ENCODE results near the gene ZNF727. TPM values are rescaled to one million over a fixed set of nuclear protein-coding genes. Genes with fewer than 3 reads are reported as not detected.
"Not testable (repeated sequence)": the region's sequence is repeated elsewhere in the genome, so short reads cannot be mapped to it uniquely, and the experiment has no call there.

ZNF727 gene
- total RNA-seq, 2 experiments from 2014 or later: not detected

DNA sequence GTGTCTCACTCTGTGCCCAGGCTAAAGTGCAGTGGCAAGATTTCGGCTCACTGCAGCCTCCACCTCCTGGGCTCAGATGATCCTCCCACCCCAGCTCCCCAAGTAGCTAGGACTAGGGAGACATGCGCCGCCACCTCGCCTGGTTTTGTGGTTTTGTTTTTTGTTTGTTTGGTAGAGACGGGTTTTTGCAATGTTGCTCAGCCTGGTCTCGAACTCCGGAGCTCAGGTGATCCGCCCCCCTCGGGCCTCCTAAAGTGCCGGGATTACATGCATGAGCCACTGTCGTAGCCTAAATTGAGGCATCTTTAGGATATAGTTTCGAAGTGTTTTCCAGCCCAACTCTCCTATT lies 781 bp downstream of the ZNF727 start:
- TF ChIP-seq, protein P1, sequence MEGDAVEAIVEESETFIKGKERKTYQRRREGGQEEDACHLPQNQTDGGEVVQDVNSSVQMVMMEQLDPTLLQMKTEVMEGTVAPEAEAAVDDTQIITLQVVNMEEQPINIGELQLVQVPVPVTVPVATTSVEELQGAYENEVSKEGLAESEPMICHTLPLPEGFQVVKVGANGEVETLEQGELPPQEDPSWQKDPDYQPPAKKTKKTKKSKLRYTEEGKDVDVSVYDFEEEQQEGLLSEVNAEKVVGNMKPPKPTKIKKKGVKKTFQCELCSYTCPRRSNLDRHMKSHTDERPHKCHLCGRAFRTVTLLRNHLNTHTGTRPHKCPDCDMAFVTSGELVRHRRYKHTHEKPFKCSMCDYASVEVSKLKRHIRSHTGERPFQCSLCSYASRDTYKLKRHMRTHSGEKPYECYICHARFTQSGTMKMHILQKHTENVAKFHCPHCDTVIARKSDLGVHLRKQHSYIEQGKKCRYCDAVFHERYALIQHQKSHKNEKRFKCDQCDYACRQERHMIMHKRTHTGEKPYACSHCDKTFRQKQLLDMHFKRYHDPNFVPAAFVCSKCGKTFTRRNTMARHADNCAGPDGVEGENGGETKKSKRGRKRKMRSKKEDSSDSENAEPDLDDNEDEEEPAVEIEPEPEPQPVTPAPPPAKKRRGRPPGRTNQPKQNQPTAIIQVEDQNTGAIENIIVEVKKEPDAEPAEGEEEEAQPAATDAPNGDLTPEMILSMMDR (IDR thresholded peaks at IDR 0.05): no peak
- no peak for ATAC-seq
- no peak overlapping the region for H3K27ac Mint-ChIP-seq
- intact Hi-C loops (cut with micrococcal nuclease): no loop called here
- no peak for DNase-seq
- H3K4me1 Mint-ChIP-seq (ENCODE audit: low read depth): no peaks in the 10 kb centered on the region
- CTCF ChIA-PET: no interaction called here
- H3K9me3 Mint-ChIP-seq: peaks cover 18% of the 10 kb centered on the region
- no peaks in the 10 kb centered on the region for H3K27me3 Mint-ChIP-seq
- POLR2A ChIA-PET: no interaction called here
- H3K36me3 Mint-ChIP-seq (ENCODE audit: low read depth): no peaks in the 10 kb centered on the region
- no peak overlapping the region for H3K4me3 Mint-ChIP-seq

DNA sequence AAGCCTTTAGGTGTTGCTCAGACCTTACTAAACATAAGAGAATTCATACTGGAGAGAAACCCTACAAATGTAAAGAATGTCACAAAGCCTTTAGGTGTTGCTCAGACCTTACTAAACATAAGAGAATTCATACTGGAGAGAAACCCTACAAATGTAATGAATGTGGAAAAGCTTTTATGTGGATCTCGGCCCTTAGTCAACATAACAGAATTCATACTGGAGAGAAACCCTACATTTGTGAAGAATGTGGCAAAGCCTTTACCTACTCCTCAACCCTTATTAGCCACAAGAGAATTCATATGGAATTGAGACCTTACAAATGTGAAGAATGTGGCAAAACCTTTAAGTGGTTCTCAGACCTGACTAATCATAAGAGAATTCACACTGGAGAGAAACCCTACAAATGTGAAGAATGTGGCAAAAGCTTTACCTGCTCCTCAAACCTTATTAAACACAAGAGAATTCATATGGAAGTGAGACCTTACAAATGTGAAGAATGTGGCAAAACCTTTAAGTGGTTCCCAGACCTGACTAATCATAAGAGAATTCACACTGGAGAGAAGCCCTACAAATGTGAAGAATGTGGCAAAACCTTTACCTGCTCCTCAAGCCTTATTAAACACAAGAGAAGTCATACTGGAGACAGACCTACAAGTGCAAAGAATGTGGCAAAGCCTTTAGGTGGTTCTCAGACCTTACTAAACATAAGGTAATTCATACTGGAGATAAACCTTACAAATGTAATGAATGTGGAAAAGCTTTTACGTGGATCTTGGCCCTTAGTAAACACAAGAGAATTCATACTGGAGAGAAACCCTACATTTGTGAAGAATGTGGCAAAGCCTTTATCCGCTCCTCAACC lies 32.8 kb downstream of the ZNF727 start:
- intact Hi-C loops (cut with micrococcal nuclease): not testable (repeated sequence)

DNA sequence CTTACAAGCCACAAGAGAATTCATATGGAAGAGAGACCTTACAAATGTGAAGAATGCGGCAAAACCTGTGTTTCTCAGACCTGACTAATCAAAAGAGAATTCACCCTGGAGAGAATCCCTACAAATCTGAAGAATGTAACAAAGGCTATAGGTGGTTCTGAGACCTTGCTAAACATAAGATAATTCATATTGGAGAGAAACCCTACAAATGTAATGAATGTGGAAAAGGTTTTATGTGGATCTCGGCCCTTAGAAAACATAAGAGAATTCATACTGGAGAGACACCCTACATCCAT lies 33.4 kb downstream of the ZNF727 start:
- Mint-ChIP-seq H3K9me3 (peaks cover 61% of the 10 kb centered on the region), H3K27ac (no peak overlapping the region), H3K36me3 (ENCODE audit: low read depth) (peaks cover 17% of the 10 kb centered on the region), H3K4me3 (no peak overlapping the region), H3K4me1 (ENCODE audit: low read depth) (no peaks in the 10 kb centered on the region), H3K27me3 (no peaks in the 10 kb centered on the region)
- CTCF ChIA-PET: no interaction called here
- TF ChIP-seq, protein P1 (IDR thresholded peaks at IDR 0.05): no peak
- ATAC-seq (no peak), DNase-seq (no peak)
- intact Hi-C loops (cut with micrococcal nuclease): no loop called here
- POLR2A ChIA-PET: no interaction called here

More for the DNA sequence above, 32.8 kb downstream of the ZNF727 start:
- Mint-ChIP-seq H3K9me3 (peaks cover 66% of the 10 kb centered on the region), H3K36me3 (ENCODE audit: low read depth) (peaks cover 17% of the 10 kb centered on the region)
- H3K4me3 Mint-ChIP-seq; CTCF ChIA-PET; DNase-seq; H3K4me1 Mint-ChIP-seq (ENCODE audit: low read depth); POLR2A ChIA-PET; H3K27ac Mint-ChIP-seq; ATAC-seq; H3K27me3 Mint-ChIP-seq: not testable (repeated sequence)

DNA sequence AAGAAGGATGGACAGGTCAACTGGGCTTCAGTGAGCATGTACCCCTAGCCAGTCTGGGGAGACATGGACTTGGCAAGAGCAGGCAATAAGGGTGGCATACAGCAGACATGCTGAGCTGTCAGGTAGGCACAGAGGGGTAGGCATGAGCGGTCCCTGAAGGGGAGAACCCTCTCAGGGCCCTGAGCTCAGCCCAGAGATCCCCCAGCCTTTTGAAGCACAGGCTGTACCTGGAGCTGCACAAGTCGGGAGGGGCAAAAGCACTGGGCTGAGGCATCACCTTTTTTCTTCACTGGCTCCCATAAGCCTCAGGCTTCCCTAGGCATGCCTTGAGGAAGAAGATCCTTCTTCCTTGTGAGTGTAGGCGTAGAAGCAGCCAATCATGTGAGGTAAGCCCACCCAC lies 42.3 kb downstream of the ZNF727 start:
- TF ChIP-seq, protein P1 (IDR thresholded peaks at IDR 0.05): no peak
- no peak for ATAC-seq
- no peak for DNase-seq
- intact Hi-C loops (cut with micrococcal nuclease): no loop called here
- peaks cover 3% of the 10 kb centered on the region for H3K36me3 Mint-ChIP-seq (ENCODE audit: low read depth)
- no peaks in the 10 kb centered on the region for H3K27me3 Mint-ChIP-seq
- H3K9me3 Mint-ChIP-seq: peaks cover 24% of the 10 kb centered on the region
- CTCF ChIA-PET: no interaction called here
- no peak overlapping the region for H3K4me3 Mint-ChIP-seq
- no peaks in the 10 kb centered on the region for H3K4me1 Mint-ChIP-seq (ENCODE audit: low read depth)
- no peak overlapping the region for H3K27ac Mint-ChIP-seq
- POLR2A ChIA-PET: no interaction called here

DNA sequence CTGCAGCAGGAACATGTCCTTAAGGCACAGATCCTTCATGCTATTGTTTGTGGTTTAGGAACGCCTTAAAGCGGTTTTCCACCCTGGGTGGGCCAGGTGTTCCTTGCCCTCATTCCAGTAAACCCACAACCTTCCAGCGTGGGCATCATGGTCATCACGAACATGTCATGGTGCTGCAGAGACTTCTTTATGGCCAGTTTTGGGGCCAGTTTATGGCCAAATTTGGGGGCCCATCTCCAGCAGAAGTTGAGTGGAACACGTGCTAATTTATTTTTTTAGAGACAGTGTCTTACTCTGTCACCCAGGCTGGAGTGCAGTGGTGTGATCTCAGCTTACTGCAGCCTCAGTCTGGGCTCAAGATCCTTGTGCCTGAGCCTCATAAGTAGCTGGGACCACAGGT lies 43.6 kb downstream of the ZNF727 start:
- ATAC-seq; CTCF ChIA-PET; H3K27ac Mint-ChIP-seq; H3K4me3 Mint-ChIP-seq; H3K27me3 Mint-ChIP-seq; H3K4me1 Mint-ChIP-seq (ENCODE audit: low read depth); DNase-seq; POLR2A ChIA-PET; intact Hi-C loops (cut with micrococcal nuclease); H3K36me3 Mint-ChIP-seq (ENCODE audit: low read depth): not testable (repeated sequence)
- peaks cover 27% of the 10 kb centered on the region for H3K9me3 Mint-ChIP-seq

Other genes starting within 250 kb of the ZNF727 start
- not detected for gene ZNF722, start 46.6 kb upstream of the ZNF727 start, total RNA-seq
- not detected for gene ZNF735, start 161.8 kb downstream of the ZNF727 start, total RNA-seq
- gene ZNF679, start 183.0 kb downstream of the ZNF727 start, total RNA-seq: not detected

All from activated CD8-positive, alpha-beta T cell treated with anti-CD3 and anti-CD28 coated beads for 36 hours (primary cell).